AG20443 (cell line): ENCODE data around the gene SPESP1.
A peak's percentile ranks its signal among the peaks of the same experiment; 100 is the strongest.

Experiments used
- DNase-seq: peaks from one replicate; pipeline ENCODE4 v3.0.0; 2012; ENCODE audit warnings: low spot score, mixed read lengths

The SPESP1 gene

DNA sequence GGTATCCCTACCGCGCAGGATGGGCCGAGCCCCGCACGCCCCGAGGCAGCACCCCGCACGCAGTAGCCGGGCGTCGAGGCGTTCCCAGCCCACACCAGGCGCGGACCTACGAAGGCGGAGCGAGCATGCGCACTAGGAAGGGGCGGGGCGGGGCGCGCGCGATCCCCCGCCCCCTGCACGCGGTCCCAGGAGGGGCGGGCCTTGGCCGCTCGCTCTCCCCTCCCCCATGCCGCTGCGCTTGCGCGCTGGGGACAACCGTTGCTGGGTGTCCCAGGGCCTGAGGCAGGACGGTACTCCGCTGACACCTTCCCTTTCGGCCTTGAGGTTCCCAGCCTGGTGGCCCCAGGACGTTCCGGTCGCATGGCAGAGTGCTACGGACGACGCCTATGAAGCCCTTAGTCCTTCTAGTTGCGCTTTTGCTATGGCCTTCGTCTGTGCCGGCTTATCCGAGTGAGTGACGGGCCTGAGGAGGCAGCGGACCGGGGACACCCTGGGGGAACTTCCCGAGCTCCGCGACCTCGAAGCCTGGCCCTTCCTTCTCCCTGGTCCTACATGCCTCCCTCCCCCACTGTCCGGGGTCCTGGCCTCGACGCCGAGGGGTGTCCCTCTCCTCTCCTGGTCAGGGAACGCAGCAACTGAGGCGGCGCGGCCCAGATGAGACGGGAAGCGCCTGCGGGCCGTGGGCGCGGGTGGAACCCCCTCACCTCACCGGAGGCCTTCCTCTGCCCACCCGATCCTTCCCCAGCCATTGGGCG lies at the start of gene SPESP1:
Gene SPESP1, plus strand, starts transcription at position 258 of the 755 bp plus-strand sequence. Its CDS starts 129 bp downstream, at position 387.
- DNase-seq: peak; percentile 86

DNA sequence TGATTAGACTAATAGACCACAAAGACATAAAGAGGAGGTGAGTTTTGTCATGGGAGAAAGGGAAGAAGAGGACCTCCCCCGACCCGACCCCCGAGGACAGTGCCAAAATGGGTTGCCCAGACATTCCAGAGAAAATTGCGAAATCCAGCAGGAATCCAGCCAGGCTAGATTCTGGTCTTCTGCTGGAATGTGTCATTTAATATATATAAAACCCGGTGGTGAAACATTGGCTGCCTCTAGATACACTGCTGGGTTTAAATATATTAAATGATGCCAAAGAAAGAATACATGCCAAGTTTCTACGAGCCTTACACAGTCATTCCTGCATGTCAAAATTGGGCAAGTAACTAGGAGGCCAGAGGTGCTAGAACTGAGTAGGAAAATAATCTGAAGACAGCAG lies 45.3 kb upstream of the SPESP1 start:
- peak; percentile 22 for DNase-seq

DNA sequence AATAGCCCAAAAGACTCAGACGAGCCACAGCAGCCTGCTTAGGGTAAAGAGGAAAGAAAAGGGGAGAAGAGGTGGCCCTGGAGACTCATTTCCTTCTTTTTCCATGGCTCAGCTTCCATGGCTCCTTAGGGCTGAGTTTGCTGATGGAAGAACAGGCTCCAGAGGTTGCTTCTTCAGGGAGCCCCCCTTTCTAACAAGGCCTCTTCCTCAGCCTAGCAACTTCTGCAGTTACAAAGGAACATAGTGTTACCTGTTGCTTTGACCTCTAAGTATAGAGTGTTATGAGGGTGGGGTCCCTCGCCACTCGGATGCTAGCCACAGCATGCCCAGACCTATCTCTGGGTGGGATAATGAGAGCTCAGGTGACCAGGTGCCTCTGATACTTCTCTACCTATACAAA lies 43.2 kb upstream of the SPESP1 start:
- DNase-seq: no peak

DNA sequence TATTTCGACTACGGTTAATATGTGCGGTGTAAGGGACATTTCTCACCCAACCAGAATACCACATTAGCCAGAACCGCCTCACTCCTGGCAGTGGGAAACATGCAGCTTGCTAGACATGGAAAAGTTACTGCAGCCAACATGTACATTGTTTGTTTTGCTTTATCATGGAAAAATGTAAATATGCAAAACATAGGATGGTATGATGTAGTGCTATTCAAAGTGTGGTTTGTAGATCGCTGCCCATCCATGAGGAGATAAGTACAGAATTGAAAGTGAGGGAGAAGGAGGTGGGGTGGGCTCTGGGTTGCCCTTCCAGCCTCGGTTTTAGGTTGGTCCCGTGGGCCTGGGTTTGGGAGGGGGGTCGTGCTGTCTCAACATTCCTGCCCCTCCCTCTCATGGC lies 42.5 kb upstream of the SPESP1 start:
- no peak for DNase-seq

DNA sequence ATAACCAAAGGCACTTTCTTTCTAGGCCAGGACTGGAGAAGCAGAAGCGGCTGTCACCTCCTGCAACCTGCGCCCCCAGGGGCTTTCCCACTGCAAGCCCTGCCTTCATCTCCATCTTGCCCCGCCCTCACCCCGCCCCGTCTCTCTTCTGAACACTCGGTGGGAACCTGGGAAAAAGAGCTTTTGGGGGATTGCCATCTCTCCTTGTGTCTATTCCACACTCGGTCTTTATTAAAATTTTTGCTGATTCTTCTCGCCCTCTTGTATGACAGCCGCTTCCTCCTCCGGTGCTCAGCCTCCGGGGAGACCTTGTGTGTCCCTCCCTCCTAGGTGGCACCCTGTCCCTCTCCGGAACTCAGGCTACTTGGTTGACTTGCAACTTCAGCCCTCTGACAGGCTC lies 41.9 kb upstream of the SPESP1 start:
- DNase-seq: no peak

DNA sequence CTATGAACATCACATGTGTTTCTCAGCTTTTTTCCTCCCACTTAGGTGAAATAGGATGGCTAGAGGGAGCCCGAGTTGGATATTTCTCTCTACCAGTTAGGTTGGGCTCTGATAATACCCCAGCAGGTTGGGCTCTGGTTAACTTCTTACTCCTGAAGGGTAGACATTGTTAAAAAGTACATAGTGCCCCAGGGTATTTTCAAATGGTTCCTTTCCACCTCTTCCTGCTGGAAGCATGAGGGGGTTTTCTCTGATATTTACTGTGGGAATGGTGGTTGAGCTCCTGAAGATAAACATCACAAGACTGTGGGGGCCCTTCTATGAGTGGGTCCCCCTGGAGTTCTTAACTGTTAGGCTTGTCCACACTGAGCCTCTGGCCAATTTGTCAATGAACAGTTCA lies 36.1 kb upstream of the SPESP1 start:
- no peak for DNase-seq

DNA sequence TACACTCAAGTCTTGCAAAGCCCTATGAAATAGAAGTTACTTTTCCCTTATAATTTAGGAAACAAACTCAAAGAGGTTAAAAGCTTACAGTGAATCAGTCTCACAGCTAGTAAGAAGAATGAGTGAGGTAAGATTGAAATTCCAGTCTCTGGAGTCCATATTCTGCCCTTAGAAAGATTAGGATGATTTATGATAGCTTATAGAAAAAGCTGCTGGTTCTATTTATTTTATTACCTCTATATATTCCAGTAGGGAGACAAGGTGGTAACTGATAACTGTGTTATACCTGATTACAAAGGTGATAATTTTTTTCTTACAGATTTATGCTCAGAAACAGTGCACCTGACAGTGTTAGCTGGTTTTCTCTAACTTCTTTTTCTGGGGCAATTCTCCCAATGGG lies 34.1 kb upstream of the SPESP1 start:
- DNase-seq: no peak

DNA sequence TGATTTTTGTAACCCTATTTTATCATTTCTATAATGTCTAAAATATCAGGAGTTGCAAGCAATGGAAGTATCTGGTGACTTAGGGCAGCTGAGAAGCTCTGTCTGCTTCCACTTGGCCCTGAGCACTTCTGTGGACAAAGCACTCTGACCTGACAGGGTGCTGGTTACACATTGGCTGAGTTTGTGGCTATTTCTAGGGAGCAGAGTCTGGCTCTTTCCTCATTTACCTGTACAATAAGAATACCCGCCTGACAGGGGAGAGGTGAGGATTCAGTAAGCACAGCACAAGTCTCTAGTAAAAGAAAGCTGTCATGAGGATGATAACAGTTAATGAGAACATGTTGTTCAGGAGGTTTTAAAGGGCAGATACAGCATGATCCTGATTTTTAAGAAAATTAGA lies 33.3 kb upstream of the SPESP1 start:
- DNase-seq: no peak

DNA sequence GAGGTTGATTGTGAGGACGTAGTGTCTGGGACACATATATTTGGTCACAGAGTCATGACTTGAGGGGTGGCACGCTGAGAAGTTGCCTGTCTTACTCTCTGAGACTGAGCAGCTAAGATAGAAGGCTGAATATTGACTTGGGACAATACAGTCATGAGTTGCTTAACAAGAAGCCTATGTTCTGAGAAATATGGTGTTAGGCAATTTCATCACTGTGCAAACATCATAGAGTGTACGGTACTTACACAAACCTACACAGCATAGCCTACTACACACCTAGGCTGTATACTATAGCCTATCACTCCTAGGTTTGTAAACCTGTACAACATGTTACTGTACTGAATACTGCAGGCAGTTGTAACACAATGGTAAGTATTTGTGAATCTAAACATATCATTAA lies 30.3 kb upstream of the SPESP1 start:
- DNase-seq: no peak

DNA sequence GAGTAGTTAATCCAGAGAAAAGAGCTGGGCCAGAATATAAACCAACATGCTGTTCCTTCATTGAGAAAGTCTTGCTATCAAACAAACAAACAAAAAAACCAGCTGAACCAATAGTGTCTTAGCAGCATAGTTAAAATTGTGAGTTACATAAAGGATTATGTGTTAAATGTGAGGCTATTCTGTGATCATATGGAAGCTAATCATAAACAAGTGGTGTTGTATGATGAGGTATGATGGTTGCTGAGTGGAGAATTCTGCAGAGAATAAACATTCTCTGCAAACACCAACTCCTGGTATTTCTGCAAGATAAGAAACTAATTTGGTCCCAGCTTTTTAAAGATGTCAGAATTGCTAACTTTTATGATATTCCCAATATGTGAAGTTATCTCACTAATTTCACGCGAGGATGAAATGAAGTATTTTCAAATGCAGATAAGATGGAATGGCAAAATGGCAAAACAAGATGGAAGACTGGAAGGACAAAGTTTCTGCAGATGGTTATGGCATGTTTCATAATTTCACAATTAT lies 22.9 kb upstream of the SPESP1 start:
- no peak for DNase-seq

DNA sequence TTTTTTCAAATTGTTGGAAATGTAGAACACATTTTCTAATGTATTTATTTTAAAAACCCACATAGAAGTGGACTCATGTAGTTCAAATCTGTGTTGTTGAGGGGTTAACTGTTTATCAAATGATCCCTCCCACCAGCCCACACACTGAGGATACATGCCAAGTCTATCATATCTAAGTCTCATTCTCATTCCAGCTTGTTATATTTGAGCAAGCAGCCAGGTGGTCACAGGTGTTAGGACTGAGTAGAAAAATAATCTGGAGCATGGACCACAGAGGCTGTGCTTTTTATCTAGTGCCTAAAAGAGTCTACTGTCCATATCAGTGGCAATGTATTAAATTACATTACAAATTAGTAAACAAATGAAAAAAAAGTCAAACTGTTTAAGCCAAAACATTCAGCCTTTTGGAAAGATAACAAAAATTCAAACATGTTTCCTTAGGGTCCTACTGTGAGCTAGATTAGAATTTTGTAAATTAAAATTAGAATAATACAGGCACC lies 20.7 kb upstream of the SPESP1 start:
- DNase-seq: no peak

DNA sequence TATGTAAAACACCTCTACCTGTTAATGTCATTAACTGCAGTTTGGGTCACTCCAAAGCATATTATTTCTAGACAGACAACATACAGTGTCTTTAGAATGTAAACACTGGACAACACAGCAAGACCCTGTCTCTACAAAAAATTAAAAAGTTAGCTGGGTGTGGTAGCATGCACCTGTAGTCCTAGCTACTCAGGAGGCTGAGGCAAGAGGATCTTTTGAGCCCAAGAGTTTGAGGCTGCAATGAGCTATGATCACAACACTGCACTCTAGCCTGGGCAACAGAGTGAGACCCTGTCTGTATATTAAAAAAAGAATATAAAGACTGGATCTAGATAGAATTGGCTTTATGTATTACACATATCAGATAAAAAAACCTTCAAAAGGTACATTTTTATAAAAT lies 20.0 kb upstream of the SPESP1 start:
- DNase-seq: no peak

DNA sequence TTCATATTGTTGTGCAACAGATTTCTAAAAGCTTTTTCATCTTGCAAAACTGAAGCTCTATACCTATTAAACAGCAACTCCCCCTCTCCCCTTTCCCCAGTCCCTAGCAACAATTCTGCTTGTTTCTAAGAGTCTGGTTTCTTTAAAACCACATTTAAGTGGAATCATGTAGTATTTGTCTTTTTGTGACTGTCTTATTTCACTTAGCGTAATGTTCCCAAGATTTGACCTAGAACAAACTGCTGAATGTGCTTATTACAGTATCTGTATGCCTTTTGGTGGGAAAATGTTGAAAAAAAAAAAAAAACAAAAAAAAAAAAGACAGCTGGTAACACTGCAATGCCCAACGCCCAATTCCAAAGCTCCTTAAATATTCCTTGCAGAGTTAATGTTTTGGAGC lies 19.5 kb upstream of the SPESP1 start:
- DNase-seq: no peak

DNA sequence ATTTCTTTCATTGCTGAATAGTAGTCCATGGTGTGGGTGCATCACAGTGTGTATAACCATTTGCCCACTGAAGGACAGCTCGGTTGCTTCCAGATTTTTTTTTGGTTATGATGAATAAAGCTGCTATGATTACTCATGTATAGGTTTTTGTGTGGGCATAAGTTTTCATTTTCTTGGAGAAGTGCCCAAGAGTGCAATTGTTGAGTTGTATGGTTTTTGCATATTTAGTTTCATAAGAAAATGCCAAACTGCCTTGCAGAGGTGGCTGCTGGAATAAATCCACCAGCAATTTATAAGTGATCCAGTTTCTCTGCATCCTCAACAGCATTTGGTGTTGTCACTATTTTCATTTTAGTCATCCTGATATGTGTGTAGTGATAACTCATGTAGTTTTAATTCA lies 8.4 kb upstream of the SPESP1 start:
- no peak for DNase-seq

DNA sequence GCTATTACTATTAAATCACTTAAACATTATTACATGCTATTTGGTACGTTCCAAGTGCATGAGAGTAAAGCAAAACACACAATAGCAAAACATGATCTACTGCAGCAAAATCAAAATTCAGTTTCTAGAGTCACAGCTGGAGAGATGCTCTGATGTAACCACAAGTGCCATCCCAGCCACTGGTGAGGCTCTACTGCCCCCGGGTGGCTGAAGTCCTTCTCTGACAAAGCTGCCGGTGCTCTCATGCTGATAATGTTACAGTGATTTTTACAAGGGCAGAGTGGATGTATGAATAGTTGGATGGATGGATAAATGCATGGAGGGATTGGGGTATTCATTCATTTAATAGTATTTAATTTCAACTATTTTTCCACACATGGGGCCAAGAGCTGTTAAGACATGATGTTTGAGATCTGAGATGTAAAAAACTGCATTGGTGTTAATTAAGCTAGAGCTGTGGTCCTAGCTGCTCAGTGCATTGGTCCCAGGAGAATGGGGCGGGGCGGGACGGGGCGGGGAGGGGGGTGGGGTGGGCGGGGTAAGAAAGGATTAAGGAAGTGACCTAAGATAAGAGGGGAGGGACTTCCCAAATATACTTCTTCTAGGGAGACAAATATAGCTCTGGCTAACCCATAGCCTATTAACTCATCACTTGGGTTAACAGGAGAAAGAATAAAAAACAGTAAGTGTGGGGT lies 5.3 kb upstream of the SPESP1 start:
- DNase-seq: peak; percentile 93

DNA sequence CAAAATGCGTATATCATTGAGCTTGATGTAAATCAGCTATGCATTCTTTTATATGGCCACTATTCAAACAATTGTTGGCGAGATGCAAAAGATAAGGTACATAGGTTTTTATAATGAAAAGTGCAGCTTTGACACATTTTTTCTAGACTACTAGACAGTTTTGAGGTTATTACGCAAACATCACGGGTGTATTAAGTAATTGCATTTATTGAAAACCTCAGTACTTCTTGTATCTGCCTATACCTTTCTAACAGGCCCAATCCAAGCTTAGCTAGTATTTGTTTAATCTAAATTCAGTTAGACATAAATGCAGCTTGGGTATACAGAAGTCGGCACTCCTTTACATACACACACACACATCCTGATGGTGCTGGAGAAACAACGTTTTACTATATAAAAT lies 2.7 kb downstream of the SPESP1 start:
- no peak for DNase-seq

DNA sequence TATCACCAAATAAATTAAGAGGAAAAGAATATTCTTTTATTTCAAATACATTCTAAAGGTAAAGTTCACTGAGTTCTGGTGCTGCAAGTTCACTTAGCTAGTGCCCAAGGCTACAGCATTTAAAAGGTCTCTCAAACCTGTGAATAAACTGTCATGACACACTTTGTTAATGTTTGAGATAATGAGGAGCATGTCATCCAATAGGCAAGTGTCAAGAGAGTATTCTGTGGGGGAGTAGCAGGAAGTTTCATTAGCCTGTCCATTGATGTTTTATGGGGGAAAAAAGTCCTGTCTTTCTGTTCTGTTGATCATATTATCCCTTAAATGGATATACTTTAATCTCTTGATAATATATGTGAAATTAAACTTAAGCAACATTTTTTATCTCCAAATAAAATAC lies 4.0 kb downstream of the SPESP1 start:
- DNase-seq: no peak

DNA sequence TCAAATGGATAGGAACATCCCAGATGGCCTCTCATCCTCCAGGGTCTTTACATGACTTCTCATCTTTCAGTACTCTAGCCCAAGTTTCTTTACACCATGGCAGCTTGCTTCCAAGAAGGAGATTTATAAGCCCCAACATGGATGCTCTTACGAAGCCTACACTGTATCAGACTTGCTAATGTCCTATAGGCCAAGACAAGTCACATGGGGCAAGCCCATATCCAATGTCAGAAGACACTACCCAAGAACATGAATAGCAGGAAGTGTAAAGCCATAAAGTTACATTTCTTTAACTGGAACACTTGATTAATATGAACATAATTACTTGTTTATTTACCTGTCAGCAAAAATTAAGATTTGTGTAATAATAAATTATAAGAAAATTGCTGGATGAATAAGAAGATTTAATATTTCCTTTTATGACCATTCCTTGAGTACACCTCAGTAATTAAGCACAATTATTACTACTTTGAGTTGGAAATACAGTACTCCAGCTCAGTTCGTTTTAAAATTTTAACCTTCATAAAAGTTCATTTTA lies 5.1 kb downstream of the SPESP1 start:
- no peak for DNase-seq

DNA sequence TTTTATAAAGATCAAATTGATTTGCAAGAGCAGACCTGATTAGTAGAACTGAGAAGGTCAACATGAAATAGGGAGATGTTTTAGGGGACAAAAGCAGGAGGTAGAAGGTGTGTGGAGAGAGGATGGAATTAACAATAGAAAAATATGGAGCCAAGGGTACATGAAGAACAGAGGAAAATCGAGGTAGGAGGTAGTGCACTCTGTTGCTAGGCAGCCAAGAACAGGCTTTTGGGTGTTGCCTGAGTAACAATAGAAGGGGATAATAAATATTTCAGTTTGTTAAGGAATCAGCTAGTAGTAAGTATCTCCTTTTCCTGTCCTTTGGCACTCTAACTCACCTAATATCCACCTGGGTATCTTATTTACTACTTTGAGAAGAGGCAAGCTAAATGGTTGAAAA lies 9.2 kb downstream of the SPESP1 start:
- DNase-seq: no peak

DNA sequence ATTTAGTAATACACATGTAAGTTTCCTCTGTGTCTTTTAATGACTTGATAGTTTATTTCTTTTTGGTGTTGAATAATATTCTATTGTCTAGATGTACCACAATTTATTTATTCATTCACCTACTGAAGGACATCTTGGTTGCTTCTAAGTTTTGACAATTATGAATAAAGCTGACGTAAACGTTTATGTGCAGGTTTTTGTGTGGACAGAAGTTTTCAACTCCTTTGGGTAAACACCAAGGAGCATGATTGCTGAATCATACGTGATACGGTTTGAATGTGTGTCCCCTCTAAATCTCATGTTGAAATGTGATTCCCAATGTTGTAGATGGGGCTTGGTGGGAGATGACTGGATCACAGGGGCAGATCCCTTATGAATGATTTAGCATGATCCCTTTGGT lies 21.5 kb downstream of the SPESP1 start:
- no peak for DNase-seq

DNA sequence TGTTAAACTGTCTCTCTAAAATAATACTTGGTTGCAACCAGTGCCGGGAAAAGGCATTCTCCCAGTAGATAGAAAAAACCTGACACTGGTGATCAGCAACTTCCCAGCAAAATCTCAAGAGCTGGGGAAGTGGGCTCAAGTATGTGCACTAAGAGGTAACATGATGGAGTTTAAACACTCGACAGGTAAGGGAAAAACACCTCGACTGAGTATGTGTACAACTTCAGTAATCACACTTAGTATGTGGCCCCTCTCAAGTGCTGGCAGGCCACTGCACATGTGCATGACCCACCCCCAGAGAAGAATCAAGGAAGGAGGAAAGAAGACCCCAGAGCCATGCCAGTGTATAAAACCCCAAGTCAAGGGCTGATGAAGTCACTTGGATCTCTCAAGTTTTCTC lies 27.4 kb downstream of the SPESP1 start:
- no peak for DNase-seq

DNA sequence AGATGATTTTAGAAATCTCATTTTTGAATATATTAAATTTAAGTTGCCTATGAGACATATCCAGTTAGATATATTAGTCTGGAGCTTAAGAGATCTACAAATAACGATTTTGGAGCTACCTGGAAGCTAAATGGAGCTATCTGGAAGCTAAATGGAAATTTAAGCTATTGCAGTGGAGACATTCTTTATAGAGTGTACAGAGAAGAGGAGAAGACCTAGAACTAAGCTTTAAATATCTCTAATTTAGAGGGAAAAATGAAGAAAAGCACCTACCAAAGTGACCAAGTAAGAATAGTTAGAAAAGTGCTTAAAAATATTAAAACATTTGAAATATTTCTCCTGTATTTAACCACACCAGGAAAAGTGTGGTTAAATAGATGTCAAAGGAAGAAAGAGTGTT lies 28.3 kb downstream of the SPESP1 start:
- no peak for DNase-seq

DNA sequence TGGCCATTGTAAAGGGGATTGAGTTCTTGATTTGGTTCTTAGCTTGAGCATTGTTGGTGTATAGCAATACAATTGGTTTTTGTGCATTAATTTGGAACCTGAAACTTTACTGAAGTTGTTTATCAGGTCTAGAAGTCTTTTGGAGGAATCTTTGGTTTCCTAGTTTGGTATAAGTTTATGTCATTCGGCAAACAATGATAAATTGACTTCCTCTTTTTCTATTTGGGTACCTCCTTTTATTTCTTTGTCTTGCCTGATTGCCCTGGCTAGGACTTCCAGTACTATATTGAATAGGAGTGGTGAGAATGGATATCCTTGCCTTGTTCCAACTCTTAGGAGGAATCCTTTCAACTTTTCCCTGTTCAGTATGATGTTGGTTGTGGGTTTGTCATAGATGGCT lies 32.1 kb downstream of the SPESP1 start:
- DNase-seq: no peak
